Testis (tissue), 3 donors: Measurements from ENCODE around the gene HGD. TPM values are rescaled to one million over a fixed set of nuclear protein-coding genes. Genes with fewer than 3 reads are reported as not detected.

Experiments used
- DNase-seq: peaks from one replicate; pipeline ENCODE4 v3.0.0-alpha.2; 2019
- H3K27ac ChIP-seq, 2 donors: fragments of 200-600 bp; sonication (generic); one replicate each; pipeline ENCODE4 v1.5.1; 2019
- H3K27me3 ChIP-seq: fragments of 200-600 bp; sonication (generic); one replicate; pipeline ENCODE4 v1.5.1; 2019
- H3K36me3 ChIP-seq: fragments of 200-600 bp; sonication (generic); one replicate; pipeline ENCODE4 v1.5.1; 2017; ENCODE audit warnings: low read depth; ENCODE audit errors: missing control alignments
- H3K4me1 ChIP-seq: fragments of 200-600 bp; sonication (generic); one replicate; pipeline ENCODE4 v1.5.1; 2019
- H3K4me3 ChIP-seq, 2 donors: fragments of 200-600 bp; sonication (generic); one replicate each; pipeline ENCODE4 v1.5.1; 2017 to 2019
- H3K9me3 ChIP-seq: fragments of 200-600 bp; sonication (generic); one replicate; pipeline ENCODE4 v1.5.1; 2017
- CTCF ChIP-seq, 3 experiments: fragments of 450-650 bp in 2 of 3; fragments of 200-600 bp in 1 of 3; sonication (generic) in 1 of 3; IDR thresholded peaks; one replicate each; pipeline ENCODE4 v1.5.1; 2016 to 2019; ENCODE audit warnings: antibody characterized with exemption in 3 of 3, mild to moderate bottlenecking in 2 of 3, moderate library complexity in 1 of 3
- POLR2A ChIP-seq: fragments of 450-650 bp; IDR thresholded peaks from one replicate; pipeline ENCODE4 v1.6.1; 2017; ENCODE audit warnings: antibody characterized with exemption, mild to moderate bottlenecking, moderate library complexity
- whole genome bisulfite sequencing, 2 donors: methylation state at CpG; one replicate each; pipeline ENCODE4 v1.1.5; 2018; 5-methylcytosine and 5-hydroxymethylcytosine counted together
- intact Hi-C: fragments of 100-400 bp; cut with DNase I; formaldehyde crosslinking; loops from one replicate; pipeline ENCODE4 v1.15.1; 2023; ENCODE audit warnings: low total_unique reads
- polyA plus RNA-seq: library from polyadenylated mRNA; stranded (reverse); fragments of 350-450 nt; fragmentation: Illumina TruSeq; extraction: RNeasy Lipid Tissue Mini Kit (QIAGEN cat#74804); gene quantifications from one replicate; pipeline ENCODE4 v1.2.3, GENCODE V29; 2014; ENCODE audit warnings: low read depth, low replicate concordance; ENCODE audit not compliant: insufficient read depth
- total RNA-seq, 2 donors: library from RNA; depleted of rRNA; stranded (reverse); fragments of >200 nt; gene quantifications; one replicate each; pipeline ENCODE4 v1.2.3, GENCODE V29; 2016

Gene HGD
- total and polyA plus RNA-seq, 3 donors from 2014 or later = 1.2 to 1.6 (median 1.4) TPM

- Histone ChIP-seq H3K4me1 (no peaks in the 10 kb centered on the region), H3K4me3 (no peak overlapping the region), H3K27ac (no peak overlapping the region), H3K27me3 (no peaks in the 10 kb centered on the region), H3K9me3 (no peaks in the 10 kb centered on the region), H3K36me3 (no peaks in the 10 kb centered on the region)
- DNase-seq = no peak
- no peak for TF ChIP-seq CTCF (IDR thresholded peaks at IDR 0.05)
- TF ChIP-seq POLR2A = no peak
- intact Hi-C loops = no loop called here
- 87% methylated on average over 5 of the region's 5 CpGs for WGBS, 2 donors
These were observed 33.7 kb downstream of the HGD start for GRCh38 chr3:120648290-120648689.

- Histone ChIP-seq H3K9me3 (no peaks in the 10 kb centered on the region), H3K36me3 (no peaks in the 10 kb centered on the region), H3K27ac (no peak overlapping the region), H3K4me3 (no peak overlapping the region), H3K27me3 (no peaks in the 10 kb centered on the region), H3K4me1 (no peaks in the 10 kb centered on the region)
- no peak for TF ChIP-seq POLR2A
- TF ChIP-seq CTCF (IDR thresholded peaks at IDR 0.05) = no peak
- DNase-seq = no peak
- 75 to 88% methylated on average over 5 of the region's 5 CpGs for WGBS, 2 donors
- intact Hi-C loops = no loop called here
These were observed 35.1 kb downstream of the HGD start for GRCh38 chr3:120646771-120647432.

- no peaks in the 10 kb centered on the region for H3K9me3 ChIP-seq
- DNase-seq = no peak
- intact Hi-C loops = no loop called here
- TF ChIP-seq POLR2A = no peak
- no peak for TF ChIP-seq CTCF (IDR thresholded peaks at IDR 0.05)
- H3K36me3 ChIP-seq = no peaks in the 10 kb centered on the region
- no peaks in the 10 kb centered on the region for H3K4me1 ChIP-seq
- no peak overlapping the region for H3K4me3 ChIP-seq
- no peak overlapping the region for H3K27ac ChIP-seq
- H3K27me3 ChIP-seq = no peaks in the 10 kb centered on the region
- WGBS, 2 donors = 34 to 38% methylated on average over 5 of the region's 5 CpGs
These were observed 36.8 kb downstream of the HGD start for GRCh38 chr3:120645083-120645845.

- TF ChIP-seq CTCF (IDR thresholded peaks at IDR 0.05) = no peak
- no peak for TF ChIP-seq POLR2A
- DNase-seq = no peak
- H3K4me3 ChIP-seq = no peak overlapping the region
- WGBS, 2 donors = 73 to 86% methylated on average over 4 of the region's 4 CpGs
- H3K36me3 ChIP-seq = no peaks in the 10 kb centered on the region
- H3K9me3 ChIP-seq = no peaks in the 10 kb centered on the region
- intact Hi-C loops = no loop called here
- no peaks in the 10 kb centered on the region for H3K4me1 ChIP-seq
- no peak overlapping the region for H3K27ac ChIP-seq
- H3K27me3 ChIP-seq = no peaks in the 10 kb centered on the region
These were observed 39.6 kb downstream of the HGD start for GRCh38 chr3:120642368-120642948.
